ENCODE results near the gene TCF4.

- TF ChIP-seq POLR2AphosphoS5 (IDR thresholded peaks at IDR 0.05; ENCODE audit: borderline replicate concordance, low read depth, low read length) (no peak), EZH2 (IDR thresholded peaks at IDR 0.05) (no peak)
Observed at GRCh38 chr18:55280503-55280902, 307.5 kb downstream of the TCF4 start.
